C4-2B (cell line): ENCODE measurements around the gene KLF18.
"Not testable (repeated sequence)": the region's sequence is repeated elsewhere in the genome, so short reads cannot be mapped to it uniquely, and the experiment has no call there.

Source experiments
- H3K27ac ChIP-seq: fragments of 450-650 bp; 2 replicates; pipeline ENCODE4 v1.5.1; 2017
- CTCF ChIP-seq: fragments of 450-650 bp; conservative IDR thresholded peaks from 2 replicates; pipeline ENCODE4 v1.5.1; 2017; ENCODE audit warnings: mild to moderate bottlenecking
- ZFX ChIP-seq: fragments of 450-650 bp; IDR thresholded peaks from 2 replicates; pipeline ENCODE4 v1.6.1; 2017

Gene KLF18

GRCh38 chr1:44154049-44154448 is 12.6 kb upstream of the KLF18 start:
- no peak overlapping the region for H3K27ac ChIP-seq

GRCh38 chr1:44152692-44153091 is 11.3 kb upstream of the KLF18 start:
- no peak for TF ChIP-seq CTCF
- no peak overlapping the region for H3K27ac ChIP-seq

More at GRCh38 chr1:44154049-44154448, 12.6 kb upstream of the KLF18 start:
- TF ChIP-seq CTCF: no peak
- TF ChIP-seq ZFX: no peak

- no peak for TF ChIP-seq CTCF
Measured at GRCh38 chr1:44151808-44152207, 10.4 kb upstream of the KLF18 start.

GRCh38 chr1:44151332-44151731 is 9.9 kb upstream of the KLF18 start:
- no peak overlapping the region for H3K27ac ChIP-seq
- TF ChIP-seq ZFX (no peak), CTCF (no peak)

More at GRCh38 chr1:44151808-44152207, 10.4 kb upstream of the KLF18 start:
- H3K27ac ChIP-seq: no peak overlapping the region

GRCh38 chr1:44147582-44147981 is 6.2 kb upstream of the KLF18 start:
- no peak for TF ChIP-seq ZFX
- TF ChIP-seq CTCF: no peak
- H3K27ac ChIP-seq: no peak overlapping the region

GRCh38 chr1:44146536-44147361 is 5.3 kb upstream of the KLF18 start:
- TF ChIP-seq CTCF (no peak), ZFX (no peak)

GRCh38 chr1:44144962-44145756 is 3.7 kb upstream of the KLF18 start:
- TF ChIP-seq ZFX: no peak
- TF ChIP-seq CTCF: no peak

More at GRCh38 chr1:44146536-44147361, 5.3 kb upstream of the KLF18 start:
- H3K27ac ChIP-seq: no peak overlapping the region

GRCh38 chr1:44139565-44139964 is 1.9 kb downstream of the KLF18 start:
- not testable (repeated sequence) for H3K27ac ChIP-seq

More at GRCh38 chr1:44144962-44145756, 3.7 kb upstream of the KLF18 start:
- H3K27ac ChIP-seq: no peak overlapping the region
